GM19438 (cell line): ENCODE data around the gene USP34.
"Not testable (repeated sequence)": the region's sequence is repeated elsewhere in the genome, so short reads cannot be mapped to it uniquely, and the experiment has no call there.

Source experiments
- ATAC-seq: cut with Tn5 transposase; IDR thresholded peaks from one replicate; pipeline ENCODE4 v1.9.1; 2021; ENCODE audit warnings: low read depth; ENCODE audit not compliant: unreplicated experiment

Gene USP34

GRCh38 chr2:61470965-61471904, at the start of gene USP34:
USP34 (minus strand) TSS chr2:61471087; CDS start chr2:61470692, 395 bp downstream.
- ATAC-seq = peak; percentile 82

- no peak for ATAC-seq
These were observed 49.4 kb upstream of the USP34 start for GRCh38 chr2:61520261-61520660.

GRCh38 chr2:61512768-61513398, 42.0 kb upstream of the USP34 start:
- no peak for ATAC-seq

GRCh38 chr2:61510674-61511671, 40.1 kb upstream of the USP34 start:
- no peak for ATAC-seq

- no peak for ATAC-seq
These were observed 34.1 kb upstream of the USP34 start for GRCh38 chr2:61504949-61505348.

GRCh38 chr2:61499060-61499459, 28.2 kb upstream of the USP34 start:
- ATAC-seq = no peak

- no peak for ATAC-seq
These were observed 22.6 kb upstream of the USP34 start for GRCh38 chr2:61493523-61493942.

- ATAC-seq = no peak
These were observed 21.6 kb upstream of the USP34 start for GRCh38 chr2:61492476-61492875.

GRCh38 chr2:61485281-61485680, 14.4 kb upstream of the USP34 start:
- ATAC-seq = no peak

GRCh38 chr2:61478086-61478485, 7.2 kb upstream of the USP34 start:
- ATAC-seq = no peak

- not testable (repeated sequence) for ATAC-seq
These were observed 6.2 kb upstream of the USP34 start for GRCh38 chr2:61476929-61477589.

- no peak for ATAC-seq
These were observed 1.3 kb upstream of the USP34 start for GRCh38 chr2:61471905-61472805.

GRCh38 chr2:61470122-61470951, 550 bp downstream of the USP34 start:
- peak; percentile 15 for ATAC-seq

GRCh38 chr2:61469424-61470121, 1.3 kb downstream of the USP34 start:
- no peak for ATAC-seq

- not testable (repeated sequence) for ATAC-seq
These were observed 2.7 kb downstream of the USP34 start for GRCh38 chr2:61468231-61468630.

- ATAC-seq = no peak
These were observed 5.8 kb downstream of the USP34 start for GRCh38 chr2:61465045-61465444.

GRCh38 chr2:61463769-61464475, 7.0 kb downstream of the USP34 start:
- no peak for ATAC-seq
